K562 (cell line): Measurements from ENCODE around the gene INHBE. TPM values are rescaled to one million over a fixed set of nuclear protein-coding genes. Genes with fewer than 3 reads are reported as not detected.

Source experiments
- CTCF ChIP-seq, 3 experiments: IDR thresholded peaks in 2 of 3; conservative IDR thresholded peaks in 1 of 3; 2 replicates each; pipeline ENCODE4 v1.5.1; 2011 to 2012; ENCODE audit warnings: low read length in 3 of 3, mild to moderate bottlenecking in 3 of 3, control low read depth in 2 of 3, improper control_type of control experiment in 1 of 3, inconsistent platforms in 1 of 3, low read depth in 1 of 3, mixed read lengths in 1 of 3, moderate library complexity in 1 of 3; ENCODE audit not compliant: insufficient read depth in 2 of 3
- GTF2E2 ChIP-seq: fragments of 200-800 bp; sonication (Bioruptor generic); IDR thresholded peaks from 2 replicates; pipeline ENCODE4 v1.6.1; 2016; ENCODE audit warnings: missing genetic modification characterization, missing compliant biosample characterization
- MGA ChIP-seq: fragments of 450-650 bp; IDR thresholded peaks from 2 replicates; pipeline ENCODE4 v1.6.1; 2016; ENCODE audit warnings: mild to moderate bottlenecking, moderate library complexity
- NR2C2 ChIP-seq, 2 experiments: fragments of 200-800 bp in 1 of 2; sonication (Bioruptor generic) in 1 of 2; sonication (generic) in 1 of 2; formaldehyde crosslinking in 1 of 2; IDR thresholded peaks; 2 replicates each; pipeline versions ENCODE4 v1.6.1 to v1.8.0; 2016 to 2022; ENCODE audit warnings: mild to moderate bottlenecking in 1 of 2, missing compliant biosample characterization in 1 of 2, missing genetic modification characterization in 1 of 2, missing genetic modification reagents in 1 of 2
- PCBP2 ChIP-seq: fragments of 200-400 bp; formaldehyde crosslinking; IDR thresholded peaks from 2 replicates; pipeline ENCODE4 v1.6.1; 2018; ENCODE audit warnings: low read length, low read depth, mild to moderate bottlenecking, moderate library complexity; ENCODE audit not compliant: poor library complexity, severe bottlenecking
- POLR2G ChIP-seq: fragments of 200-400 bp; formaldehyde crosslinking; IDR thresholded peaks from 2 replicates; pipeline ENCODE4 v1.6.1; 2017; ENCODE audit warnings: low read depth, mild to moderate bottlenecking, antibody characterized with exemption, low read length, moderate library complexity
- TAF9B ChIP-seq: fragments of 450-650 bp; IDR thresholded peaks from 2 replicates; pipeline ENCODE4 v1.6.1; 2018; ENCODE audit warnings: mild to moderate bottlenecking; ENCODE audit not compliant: partially characterized antibody
- TBP ChIP-seq: optimal IDR thresholded peaks from 2 replicates; pipeline ENCODE3; 2011; ENCODE audit warnings: low read depth, low read length, improper control_type of control experiment
- TEAD1 ChIP-seq, 2 experiments: fragments of 450-650 bp in 1 of 2; sonication (generic) in 1 of 2; formaldehyde crosslinking; IDR thresholded peaks; 2 replicates each; pipeline versions ENCODE4 v1.4.0 to v1.8.0; 2020 to 2022; ENCODE audit warnings: mild to moderate bottlenecking in 2 of 2, missing genetic modification reagents in 1 of 2
- ZNF133 ChIP-seq: fragments of 250-450 bp; sonication (Bioruptor Pico); IDR thresholded peaks from 2 replicates; pipeline ENCODE4 v1.4.0; 2020; ENCODE audit warnings: mild to moderate bottlenecking
- ZNF76 ChIP-seq: fragments of 250-450 bp; sonication (Bioruptor Pico); IDR thresholded peaks from 2 replicates; pipeline ENCODE4 v1.4.0; 2020; ENCODE audit warnings: mild to moderate bottlenecking, moderate library complexity, borderline replicate concordance
- polyA plus RNA-seq, 8 experiments: library from polyadenylated mRNA; depleted of rRNA in 4 of 8; stranded (reverse) in 5 of 8; unstranded in 3 of 8; fragments of >200 nt; fragmentation: Nextera tagmentation in 2 of 8; fragmentation: Illumina TruSeq in 1 of 8; extraction: Ambion mirVana in 2 of 8; extraction: Trizol in 1 of 8; gene quantifications; 2 replicates each; pipeline versions ENCODE4 v1.2.1 to v1.2.3, GENCODE V29; 2011 to 2014; ENCODE audit warnings: inconsistent platforms in 1 of 8, missing spikeins in 1 of 8
- total RNA-seq, 7 experiments: library from RNA; depleted of rRNA in 6 of 7; stranded (reverse); fragments of >200 nt in 6 of 7; fragmentation: Illumina TruSeq in 2 of 7; extraction: Trizol in 2 of 7; gene quantifications; 2 replicates each; pipeline versions ENCODE4 v1.2.1 to v1.2.3, GENCODE V29; 2011 to 2021; ENCODE audit warnings: low replicate concordance in 1 of 7

INHBE gene
- total and polyA plus RNA-seq, 9 of the 15 experiments (the other 6 are each of a cell fraction or from before 2014, with no cell fraction given) = 0.94 to 9.9 (median 7.3) TPM

GRCh38 chr12:57483466-57483865 is 28.4 kb downstream of the INHBE start (continued):
- TF ChIP-seq MGA = no peak
- TF ChIP-seq ZNF76 (CRISPR knock-in tag) = no peak
- no peak for TF ChIP-seq TEAD1 (CRISPR knock-in tag; IDR thresholded peaks at IDR 0.05)
- no peak for TF ChIP-seq POLR2G
- TF ChIP-seq ZNF133 (CRISPR knock-in tag) = no peak
- no peak for TF ChIP-seq NR2C2 (CRISPR knock-in tag; IDR thresholded peaks at IDR 0.05)
- TF ChIP-seq NR2C2 (tag; IDR thresholded peaks at IDR 0.05) = no peak
- TF ChIP-seq TAF9B = no peak
- TF ChIP-seq PCBP2 = no peak
- TF ChIP-seq CTCF (IDR thresholded peaks at IDR 0.05 in 2 of 3, conservative IDR thresholded peaks at IDR 0.05 in 1 of 3; ENCODE audit: insufficient read depth in 2 of 3, low read depth in 1 of 3, low read length in 3 of 3) = no peak
- TF ChIP-seq TBP = no peak
- TF ChIP-seq GTF2E2 (tag) = no peak
